NCI-H345 treated with DMSO at 0.1 percent for 48 hours (cell line): ENCODE data around the gene ENOX2.

Source experiments
- DNase-seq: peaks from one replicate; lab custom pipeline; 2025; ENCODE audit not compliant: unreplicated experiment; lab: John Stamatoyannopoulos, UW

Gene ENOX2

GRCh38 chrX:130704053-130705038 is 198.7 kb downstream of the ENOX2 start:
- DNase-seq = no peak

GRCh38 chrX:130702867-130703707 is 199.9 kb downstream of the ENOX2 start:
- no peak for DNase-seq

- no peak for DNase-seq
These were observed 202.4 kb downstream of the ENOX2 start for GRCh38 chrX:130700629-130701028.

- no peak for DNase-seq
These were observed 203.4 kb downstream of the ENOX2 start for GRCh38 chrX:130699618-130700017.

GRCh38 chrX:130696542-130696941 is 206.5 kb downstream of the ENOX2 start:
- DNase-seq = no peak

- no peak for DNase-seq
These were observed 207.1 kb downstream of the ENOX2 start for GRCh38 chrX:130695931-130696330.

GRCh38 chrX:130694983-130695382 is 208.0 kb downstream of the ENOX2 start:
- no peak for DNase-seq

GRCh38 chrX:130691576-130691975 is 211.4 kb downstream of the ENOX2 start:
- no peak for DNase-seq

- DNase-seq = no peak
These were observed 214.6 kb downstream of the ENOX2 start for GRCh38 chrX:130688360-130688759.

GRCh38 chrX:130682990-130683389 is 220.0 kb downstream of the ENOX2 start:
- no peak for DNase-seq

- DNase-seq = no peak
These were observed 222.6 kb downstream of the ENOX2 start for GRCh38 chrX:130680164-130681035.

- peak; percentile 18 for DNase-seq
These were observed 226.1 kb downstream of the ENOX2 start for GRCh38 chrX:130676861-130677260.

- no peak for DNase-seq
These were observed 230.8 kb downstream of the ENOX2 start for GRCh38 chrX:130672214-130672613.

GRCh38 chrX:130669233-130669632 is 233.8 kb downstream of the ENOX2 start:
- DNase-seq = no peak

- DNase-seq = no peak
These were observed 237.7 kb downstream of the ENOX2 start for GRCh38 chrX:130665263-130665662.

- DNase-seq = no peak
These were observed 244.7 kb downstream of the ENOX2 start for GRCh38 chrX:130658310-130658709.

GRCh38 chrX:130654409-130654950 is 248.5 kb downstream of the ENOX2 start:
- no peak for DNase-seq

- no peak for DNase-seq
These were observed 250.0 kb downstream of the ENOX2 start for GRCh38 chrX:130652824-130653578.

- no peak for DNase-seq
These were observed 253.3 kb downstream of the ENOX2 start for GRCh38 chrX:130649738-130650137.

- no peak for DNase-seq
These were observed 255.5 kb downstream of the ENOX2 start for GRCh38 chrX:130647468-130647867.
